ENCODE data around the gene CXXC4.

Gene CXXC4

DNA sequence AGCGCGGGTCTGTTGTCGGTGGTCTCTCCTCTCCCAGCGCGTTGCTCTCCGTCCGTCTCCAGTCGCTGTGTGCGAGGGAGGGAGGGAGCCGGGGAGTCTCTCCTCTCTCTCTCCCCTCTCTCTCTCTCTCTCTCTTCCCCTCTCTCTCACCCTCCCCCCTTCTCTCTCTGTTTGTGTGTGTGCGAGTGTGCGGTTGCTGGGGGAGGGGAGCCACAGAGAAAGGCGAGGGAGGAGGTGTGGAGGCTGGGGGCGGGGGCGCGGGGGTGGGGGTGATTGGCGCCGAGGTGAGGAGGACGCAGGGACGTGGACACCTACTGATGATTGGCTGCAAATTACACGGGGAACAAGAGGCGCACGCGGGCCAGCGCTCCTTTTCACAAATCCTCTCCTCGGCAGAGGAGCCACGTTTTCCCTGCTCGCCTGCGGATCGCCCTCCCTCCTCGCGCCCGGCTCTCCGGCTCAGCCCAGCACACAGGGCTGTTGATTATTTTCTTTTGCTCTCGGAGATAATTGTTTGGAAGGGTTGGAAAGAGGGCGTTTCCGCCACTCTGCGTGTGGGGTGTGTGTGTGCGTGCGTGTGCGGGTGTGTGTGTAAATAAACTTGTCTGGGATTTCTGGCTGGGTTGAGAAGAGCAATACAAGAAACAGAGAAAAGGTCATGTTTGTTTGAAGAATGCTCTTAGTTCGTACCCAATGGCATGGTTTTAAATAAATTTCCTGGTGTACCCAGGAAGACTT, at the start of gene CXXC4:
CXXC4 (minus strand) TSS at position 73 of the 738 bp plus-strand sequence. CDS start 3,092 bp downstream, outside the sequence.
- peak; percentile 59 for DNase-seq

DNA sequence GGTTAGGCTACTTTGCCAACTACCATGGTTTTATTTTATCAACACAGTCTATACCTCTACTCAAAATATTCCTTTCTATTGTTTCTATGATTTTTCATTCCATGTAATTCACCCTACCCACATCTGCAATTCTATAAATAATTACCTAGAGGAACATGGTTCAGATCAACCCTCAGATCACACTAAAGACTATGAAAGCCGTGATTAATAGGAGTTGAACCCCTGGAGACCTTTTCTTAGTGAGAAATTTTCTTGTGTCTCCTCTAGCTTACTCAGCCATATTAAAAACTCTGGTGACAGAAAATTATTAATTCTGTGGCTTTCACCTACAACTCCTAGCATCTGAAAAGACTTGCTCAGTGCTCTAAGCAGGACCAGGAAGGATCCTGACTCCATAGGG, 38.5 kb upstream of the CXXC4 start:
- DNase-seq, result no peak

DNA sequence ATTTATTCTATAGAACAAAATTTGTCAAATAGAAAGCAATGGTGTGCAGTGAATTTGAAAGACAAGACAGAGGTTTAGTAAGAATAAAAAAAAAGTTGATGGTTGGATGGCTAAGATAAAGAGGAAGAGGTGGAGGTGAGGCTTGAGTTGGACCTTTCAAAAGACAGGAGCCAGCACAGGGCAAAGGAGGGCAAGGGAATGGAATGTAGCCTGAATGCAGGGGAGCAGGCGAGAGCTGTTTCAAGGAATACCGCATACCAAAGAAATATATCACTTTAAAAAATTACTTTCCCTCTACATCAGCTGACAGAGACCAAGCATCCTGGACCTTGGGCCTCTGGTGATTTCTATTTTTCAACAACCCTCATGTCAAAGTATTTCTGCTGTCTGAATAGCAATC, 38.0 kb upstream of the CXXC4 start:
- no peak for DNase-seq

DNA sequence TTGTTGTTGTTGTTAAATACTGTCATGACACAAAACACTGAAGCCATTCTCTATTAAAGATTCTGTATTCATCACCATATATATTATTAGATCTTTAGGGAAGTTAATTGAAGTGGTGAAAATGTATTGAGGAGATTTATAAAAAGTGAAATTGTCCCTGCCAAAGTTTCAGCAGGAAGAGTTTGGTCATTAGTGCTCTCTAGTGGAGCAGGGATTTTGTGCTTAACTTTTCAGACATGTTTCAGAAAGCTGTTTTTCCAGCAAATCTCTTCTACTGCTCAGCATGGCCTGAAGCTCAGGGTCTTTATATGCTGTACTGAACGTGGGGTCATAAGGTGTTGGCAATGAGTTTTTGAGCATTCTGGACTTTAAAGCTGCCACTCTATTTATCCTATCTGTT, 36.7 kb upstream of the CXXC4 start:
- DNase-seq, result no peak

DNA sequence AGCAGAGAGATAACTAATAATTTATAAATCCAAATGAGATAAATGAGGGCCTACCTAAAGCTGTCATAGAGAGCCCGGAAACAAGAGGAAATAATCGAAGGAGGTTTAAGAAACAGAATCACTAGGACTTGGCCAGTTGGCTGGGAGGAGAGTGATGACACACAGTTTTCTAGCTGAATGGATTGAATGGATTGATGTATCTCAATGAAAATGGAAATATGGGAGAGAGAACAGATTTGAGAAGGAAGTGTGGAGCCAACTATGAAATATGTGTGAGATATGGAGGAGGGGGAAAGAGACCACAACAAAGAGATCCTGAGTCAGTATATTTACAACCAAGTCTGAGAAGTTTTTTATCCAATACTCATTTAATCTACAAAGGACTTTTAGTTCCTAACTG, 35.7 kb upstream of the CXXC4 start:
- DNase-seq, result no peak

DNA sequence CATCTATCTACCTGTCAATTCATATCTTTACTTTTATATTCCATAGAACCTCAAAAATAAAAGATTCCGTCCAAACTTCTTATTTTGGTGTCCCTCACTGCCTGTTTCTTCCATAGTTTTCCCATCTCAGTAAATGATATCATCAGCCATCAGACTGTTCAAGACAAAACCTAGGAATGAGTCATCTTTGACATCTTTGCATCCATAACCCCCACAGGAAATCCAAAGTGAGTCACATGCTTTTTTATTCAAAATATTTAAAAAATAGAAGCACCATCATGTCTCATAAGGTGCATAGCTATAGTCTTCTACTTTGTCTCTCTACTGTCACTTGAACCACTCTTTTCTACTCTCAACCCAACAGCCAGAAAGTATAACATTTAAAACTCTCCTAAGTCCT, 29.9 kb upstream of the CXXC4 start:
- no peak for DNase-seq

DNA sequence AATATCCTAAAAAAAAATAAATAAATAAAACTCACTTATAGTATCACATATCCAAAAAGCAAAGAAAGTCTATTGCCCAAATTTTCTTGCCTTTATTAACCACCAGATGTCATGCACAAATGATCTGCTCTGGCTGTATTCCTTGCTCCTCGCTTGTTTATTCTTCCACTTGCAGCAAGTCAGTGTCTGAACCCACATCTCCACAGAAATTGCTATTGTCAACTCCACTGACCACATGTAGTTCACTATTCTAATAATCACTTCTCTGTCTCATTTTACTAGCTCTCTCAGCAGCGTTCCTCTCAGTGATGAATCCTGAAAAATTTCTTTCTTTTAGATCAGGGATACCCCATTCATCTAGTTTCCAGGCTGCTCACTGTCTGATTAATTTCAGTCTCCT, 29.3 kb upstream of the CXXC4 start:
- DNase-seq, result no peak

DNA sequence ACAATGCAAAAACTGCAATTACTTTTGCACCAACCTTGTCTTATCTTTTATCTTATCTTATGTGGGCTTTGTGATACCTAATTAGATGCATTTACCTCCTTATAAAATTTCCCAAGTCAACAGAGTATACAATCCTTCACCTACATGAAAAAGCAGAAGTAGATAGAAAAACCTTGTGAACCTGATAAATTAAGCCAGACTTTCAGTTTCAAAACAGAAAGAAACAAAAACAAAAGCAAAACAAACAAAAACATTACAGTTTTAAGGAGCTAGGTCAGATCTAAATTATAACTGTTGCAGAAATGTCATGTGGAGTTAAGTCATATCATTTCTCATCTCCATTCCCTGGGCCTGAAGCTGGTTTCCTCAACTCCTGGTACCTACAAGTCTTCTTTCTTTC, 24.9 kb upstream of the CXXC4 start:
- DNase-seq, result no peak

DNA sequence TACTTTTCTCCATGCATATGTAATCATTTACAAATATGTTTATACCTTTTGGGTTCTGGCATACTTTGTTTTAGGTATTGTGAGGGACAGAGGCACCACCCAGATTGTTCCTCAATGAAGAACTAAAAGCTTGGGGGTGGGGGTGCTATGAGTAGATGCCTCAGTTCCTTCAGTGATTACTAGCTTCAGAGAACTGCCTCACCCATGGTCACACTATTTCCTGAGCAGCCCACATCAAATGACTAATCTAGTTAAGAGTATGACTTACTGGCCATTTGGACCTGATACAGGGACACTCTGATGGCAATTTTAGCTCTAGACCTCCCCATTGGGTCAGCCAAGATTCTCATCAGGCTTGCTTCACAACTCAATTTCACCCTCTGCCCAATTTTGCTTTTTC, 22.2 kb upstream of the CXXC4 start:
- DNase-seq, result no peak

DNA sequence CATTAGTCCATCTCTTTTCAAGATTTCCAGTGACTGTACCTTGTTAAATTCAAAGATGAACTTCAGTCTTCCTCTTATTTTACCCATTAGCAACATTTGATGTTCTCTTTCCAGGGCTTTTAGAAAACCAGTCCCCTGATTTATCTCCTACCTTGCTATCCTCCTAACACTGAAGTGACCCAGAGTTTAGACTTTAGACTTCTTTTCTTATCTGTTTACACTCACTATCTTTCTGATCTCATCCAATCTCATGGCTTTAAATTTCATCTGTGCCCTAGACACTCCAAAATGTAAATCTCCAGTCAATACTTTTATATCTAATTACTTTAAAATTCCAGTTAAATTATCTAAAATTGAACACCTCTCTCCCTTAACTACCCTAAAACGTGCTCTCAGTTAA, 13.5 kb upstream of the CXXC4 start:
- DNase-seq, result no peak

DNA sequence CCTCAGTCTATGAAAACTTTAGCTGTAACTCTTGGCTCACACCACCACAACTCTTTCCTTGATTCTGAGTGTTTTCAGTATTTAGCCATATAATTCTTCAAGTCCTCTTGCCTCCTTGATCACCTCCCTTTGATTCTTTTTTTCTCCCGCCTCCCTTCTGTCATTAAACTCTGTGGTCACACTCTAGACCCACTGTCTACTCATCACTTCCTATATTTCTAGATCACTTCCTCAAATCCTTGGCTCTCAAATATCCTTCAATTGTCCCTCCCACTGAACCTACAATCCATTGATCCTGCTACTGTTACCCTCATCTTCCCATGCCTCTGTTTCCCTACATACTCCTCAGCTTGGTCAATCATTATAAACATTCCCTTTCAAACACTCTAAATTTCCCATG, 12.4 kb upstream of the CXXC4 start:
- DNase-seq, result no peak

DNA sequence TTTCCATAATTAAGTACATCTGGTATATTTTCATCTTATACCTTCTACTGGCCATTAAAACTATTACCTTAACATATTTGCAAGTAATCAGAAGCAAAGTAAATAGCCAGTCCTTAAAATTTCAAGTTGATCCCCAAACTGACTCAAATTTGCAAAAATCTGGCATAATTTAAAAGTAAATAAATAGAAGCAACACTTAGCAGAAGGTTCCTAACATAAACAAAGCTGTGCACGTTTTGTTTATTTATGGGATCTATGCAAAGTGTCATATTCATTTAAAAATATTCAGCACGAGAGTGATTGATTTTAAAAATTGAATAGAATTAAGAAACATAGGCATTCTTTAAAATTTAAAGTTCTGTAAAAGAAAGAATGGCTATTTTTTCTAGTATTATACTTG, 9.8 kb upstream of the CXXC4 start:
- no peak for DNase-seq

DNA sequence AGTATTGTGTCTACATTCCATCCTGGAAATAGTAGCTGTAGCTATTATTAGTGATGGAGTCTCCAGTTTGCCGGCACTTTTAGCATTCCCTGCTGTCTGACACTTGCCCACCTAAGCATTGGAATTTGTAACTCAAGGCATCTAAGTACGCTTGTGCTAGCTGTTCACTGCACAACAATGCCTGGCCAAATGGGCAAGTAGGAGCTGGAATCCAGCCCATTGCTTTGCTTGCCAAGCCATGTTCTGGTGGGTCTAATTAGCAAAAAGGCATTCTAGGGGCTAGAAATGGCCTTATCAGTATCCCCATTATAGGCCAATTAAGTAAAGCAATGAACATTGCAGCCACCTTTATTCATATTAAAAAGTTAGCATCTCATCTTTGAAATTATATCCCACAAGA, 7.8 kb upstream of the CXXC4 start:
- DNase-seq, result no peak

DNA sequence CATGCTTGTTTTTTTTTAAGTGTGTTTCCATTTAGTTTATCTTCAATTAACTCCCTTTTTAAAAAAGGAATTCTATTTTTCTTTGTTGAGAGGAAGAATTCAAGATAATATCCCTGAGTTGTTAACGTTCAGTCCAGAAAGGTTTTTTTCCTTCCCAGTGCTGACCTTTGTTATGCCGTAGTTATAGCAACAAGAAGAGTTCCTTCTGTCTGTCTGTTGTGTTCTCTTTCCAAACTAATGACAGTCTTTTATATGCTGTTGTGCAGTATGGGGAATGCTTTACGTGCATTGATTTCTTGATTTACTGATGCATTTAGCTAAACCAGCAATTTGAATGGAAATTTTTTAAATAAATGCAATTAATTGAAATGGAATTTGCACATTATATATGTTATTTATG, 6.6 kb upstream of the CXXC4 start:
- DNase-seq, result no peak

DNA sequence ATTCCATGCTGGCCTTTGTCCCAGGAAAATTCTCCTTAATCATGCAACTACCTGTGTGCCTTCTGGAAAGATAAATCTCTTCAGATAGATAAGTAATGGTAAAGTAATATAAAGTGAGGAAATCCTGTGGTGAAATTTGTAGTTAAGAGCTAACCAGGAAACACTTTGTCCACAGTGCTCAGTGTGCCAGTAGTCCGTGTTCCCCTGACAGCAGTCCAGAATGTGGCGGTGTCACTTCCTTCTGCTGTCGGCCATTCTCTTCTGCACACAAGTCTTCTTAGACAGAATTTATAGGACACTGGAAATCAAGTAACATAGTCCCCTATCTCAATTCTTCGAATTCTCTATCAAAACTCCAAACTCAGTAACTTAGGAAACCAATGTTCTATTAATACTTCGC, 5.7 kb upstream of the CXXC4 start:
- no peak for DNase-seq

DNA sequence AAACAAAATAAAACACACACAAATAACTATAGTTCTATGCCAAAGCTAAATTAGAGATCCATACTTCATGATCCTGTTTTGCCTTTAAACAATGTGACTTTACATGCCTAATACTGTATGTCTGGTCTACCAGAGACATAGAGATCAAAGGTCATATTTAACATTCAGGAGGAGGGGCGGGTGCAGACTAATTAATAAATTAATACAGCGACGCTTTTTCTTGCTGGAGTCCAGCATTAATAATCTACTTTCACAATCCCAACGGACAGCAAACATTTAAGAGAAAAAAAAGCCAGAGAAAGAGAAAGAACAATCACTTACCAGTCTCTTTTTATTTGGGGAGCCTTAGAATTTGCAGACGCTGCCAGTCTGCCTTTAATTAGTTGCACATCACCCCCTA, 509 bp downstream of the CXXC4 start:
- no peak for DNase-seq

DNA sequence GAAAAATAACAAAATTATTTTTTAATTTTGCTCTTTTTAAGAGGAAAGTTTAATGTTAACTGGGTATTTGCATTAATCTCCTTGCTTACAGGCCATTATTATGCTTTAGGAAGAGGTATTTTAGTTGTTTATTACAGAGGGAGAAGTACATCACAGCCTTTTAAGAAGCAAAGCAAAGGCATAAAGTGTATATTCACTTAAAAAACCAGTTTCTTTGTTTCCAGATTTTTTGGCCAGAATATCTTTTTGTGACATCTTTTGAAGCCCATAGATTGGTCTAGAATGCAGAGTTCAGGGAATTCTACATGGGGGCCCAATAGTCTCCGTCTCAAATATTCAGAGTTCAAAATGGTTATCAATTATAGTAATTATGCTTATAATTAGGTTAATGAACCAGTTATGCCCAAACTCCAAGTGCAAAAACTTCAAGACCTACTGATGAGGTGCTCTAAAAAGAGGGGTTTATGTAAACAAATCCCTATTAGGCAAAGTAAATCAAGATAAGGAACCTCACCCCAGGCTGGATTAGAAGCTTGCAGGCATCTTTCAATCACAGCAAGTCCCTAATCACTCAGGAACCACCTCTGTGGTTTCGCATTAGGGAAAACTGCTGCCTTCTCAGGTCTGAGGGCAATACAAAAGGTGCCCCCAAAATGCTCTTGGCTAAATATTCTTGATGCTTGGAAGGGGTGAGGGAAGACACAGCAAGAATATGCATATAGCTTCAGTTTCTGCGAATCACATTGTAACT, 1.4 kb downstream of the CXXC4 start:
- DNase-seq, result no peak

DNA sequence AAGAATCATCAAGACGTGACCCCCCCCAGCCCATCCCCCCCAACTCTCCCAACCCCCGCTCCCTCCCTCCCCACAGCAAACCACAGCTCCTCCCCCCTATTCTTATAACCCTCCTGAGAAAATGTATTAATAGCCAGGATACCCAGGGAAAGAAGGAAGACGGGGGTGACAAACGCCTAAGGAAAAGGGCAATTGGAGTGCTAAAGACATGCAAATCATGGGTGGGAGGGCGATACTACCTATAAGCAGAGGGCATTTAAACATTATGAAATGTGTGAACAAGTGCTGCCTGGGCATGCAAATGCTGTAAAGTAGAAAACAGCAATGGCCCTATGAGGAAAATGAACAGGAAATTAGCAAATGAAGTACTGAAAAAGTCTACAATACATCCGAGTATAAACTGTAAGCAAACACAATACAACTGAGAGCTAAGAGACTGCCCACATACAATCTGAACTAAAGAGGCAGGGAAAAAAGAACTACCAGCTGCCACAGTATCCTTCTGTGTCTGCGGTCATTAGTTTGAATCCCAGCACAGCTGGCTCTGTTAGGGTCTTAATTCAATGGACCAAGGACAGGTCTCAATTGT, 2.4 kb downstream of the CXXC4 start:
- DNase-seq, result no peak

DNA sequence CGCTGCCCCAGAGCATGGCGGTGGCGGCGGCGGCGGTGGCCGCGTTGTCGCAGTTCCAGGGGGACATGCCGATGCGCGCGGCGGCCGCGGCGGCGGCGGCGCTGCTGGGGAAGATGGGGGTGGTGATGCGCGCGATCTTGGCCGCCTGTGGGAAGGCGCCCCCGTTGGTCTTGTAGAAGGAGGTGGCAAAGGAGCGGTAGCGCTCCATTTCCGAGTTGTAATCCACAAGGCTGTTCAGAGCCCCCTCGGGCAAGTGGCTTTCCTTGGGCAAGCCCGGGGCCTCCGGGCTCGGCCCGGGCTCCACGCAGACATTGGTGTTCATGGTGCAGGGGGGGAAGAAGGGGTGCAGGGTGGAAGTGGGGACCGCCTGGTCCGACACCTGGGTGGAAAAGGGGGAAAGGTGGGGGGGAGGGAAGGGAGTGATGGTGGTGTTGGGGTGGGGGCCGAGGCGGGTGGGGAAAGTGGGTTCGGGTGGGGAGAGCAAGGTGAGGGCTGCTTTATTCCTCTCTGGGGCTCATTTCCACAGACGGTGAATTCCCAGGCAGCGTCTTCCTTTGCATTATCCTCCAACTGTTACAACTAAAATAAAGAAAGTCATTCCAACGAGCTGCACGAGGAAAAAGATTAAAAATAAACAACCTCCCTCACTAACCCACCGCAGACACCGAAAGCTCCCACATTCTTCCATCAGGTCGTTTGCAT, 3.1 kb downstream of the CXXC4 start:
- peak; percentile 47 for DNase-seq

DNA sequence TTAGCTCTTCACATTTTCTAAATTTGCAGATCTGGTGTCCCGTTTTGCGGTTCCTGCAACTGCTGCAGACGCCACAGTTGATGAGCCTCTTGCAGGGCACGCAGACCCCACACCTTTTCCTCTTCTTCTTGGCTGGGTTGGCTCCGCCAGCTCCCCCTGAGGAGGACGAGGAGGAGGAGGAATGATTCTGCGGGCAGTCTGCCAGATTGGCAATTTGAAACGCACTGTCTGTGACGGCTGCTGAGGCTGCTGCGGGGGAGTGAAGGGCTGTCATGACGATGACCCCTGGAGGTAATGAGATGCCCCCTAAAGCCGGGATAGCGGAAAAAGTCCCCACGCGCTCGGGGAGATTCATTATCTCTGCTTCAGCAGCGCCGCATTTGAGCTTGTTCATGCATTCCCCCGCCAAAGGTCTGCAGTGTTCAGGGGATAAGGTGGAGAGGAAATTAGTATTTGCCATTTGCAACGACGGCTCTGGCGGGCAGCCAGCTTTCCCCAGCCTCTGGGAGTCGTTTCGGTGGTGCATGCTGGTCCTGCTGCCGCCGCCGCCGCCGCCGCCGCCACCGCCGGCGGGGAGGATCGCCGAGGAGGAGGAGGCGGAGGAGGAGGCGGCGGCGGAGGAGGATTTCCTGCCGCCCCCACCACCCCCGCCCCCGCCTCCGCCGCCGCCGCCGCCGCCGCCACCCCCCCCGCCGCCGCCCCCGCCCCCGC, 3.8 kb downstream of the CXXC4 start:
- DNase-seq, result peak; percentile 46

DNA sequence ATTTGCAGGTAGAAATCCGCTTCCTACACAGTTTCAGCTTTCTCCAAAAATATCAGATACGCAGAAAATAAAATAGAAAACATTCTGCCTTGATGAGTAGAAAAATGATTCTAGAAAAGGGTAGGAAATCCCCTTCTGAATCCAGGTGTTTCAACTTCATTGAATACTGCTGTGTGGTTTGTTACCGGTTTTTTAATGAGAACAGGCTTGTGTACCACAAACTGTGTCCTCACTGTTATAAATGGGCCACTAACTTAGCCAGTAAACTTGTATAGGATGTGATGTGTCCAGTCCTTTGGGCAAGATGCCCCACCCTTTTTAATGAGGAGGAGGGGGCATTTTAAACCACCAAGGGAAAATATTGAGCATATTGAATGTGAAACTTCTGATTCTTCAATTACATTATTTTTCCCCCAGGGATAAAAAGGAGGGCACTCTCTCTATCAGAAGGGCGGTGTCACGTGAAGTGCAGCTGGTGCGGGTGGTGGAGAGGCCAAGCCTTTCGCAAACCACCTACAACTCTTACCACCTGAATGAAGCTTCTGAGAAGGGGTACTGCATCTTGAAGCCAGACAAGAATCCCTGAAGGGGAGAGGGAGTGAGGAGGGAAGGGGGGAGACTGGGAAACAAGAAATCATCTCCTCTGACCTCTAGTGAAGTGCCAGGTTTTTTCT, 4.5 kb downstream of the CXXC4 start:
- no peak for DNase-seq

DNA sequence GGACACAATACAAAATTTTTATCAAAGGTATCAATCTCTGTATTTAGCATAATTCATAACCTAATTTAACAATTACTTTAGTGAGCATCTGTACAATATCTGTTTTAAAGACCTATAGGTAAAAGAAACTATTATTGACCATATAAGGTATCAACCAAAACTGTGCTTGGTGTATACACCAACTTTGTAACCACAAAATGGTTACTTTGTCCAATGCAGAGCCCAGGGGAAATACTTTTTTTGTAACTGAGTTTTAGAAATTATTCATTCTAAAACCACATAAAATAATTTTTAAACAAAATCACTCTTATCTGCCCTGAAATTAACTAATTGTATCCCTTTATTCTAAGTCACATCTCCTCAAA, 5.0 kb downstream of the CXXC4 start:
- no peak for DNase-seq

DNA sequence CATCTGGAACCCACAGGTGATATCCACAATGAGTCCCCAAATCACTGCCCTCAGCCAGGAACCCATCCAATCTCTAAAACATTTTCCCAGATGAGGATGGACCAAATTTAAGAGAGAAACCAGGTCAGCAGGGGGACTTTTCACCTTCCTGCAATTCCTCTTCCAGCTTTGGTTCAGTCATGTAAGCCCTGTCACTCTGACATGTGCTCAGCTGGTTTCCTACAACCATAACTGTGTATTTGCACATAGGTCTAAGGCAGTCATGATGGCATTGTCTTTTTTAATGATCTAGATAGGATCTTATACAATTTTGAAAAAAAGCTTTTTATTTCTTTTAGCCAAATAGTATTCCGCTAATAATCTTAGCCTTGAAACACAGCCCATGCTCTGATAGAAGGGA, 6.5 kb downstream of the CXXC4 start:
- DNase-seq, result no peak

Measured in CD4-positive, alpha-beta T cell treated with Interleukin-17A for 1 hour (primary cell).